GM13977 (cell line): Measurements from ENCODE around the gene ZNF609.

Experiments
- DNase-seq: peaks from one replicate; pipeline ENCODE4 v3.0.0; 2012; ENCODE audit warnings: low spot score
- CTCF ChIP-seq: IDR thresholded peaks from 2 replicates; pipeline ENCODE4 v1.5.1; 2012; ENCODE audit warnings: mild to moderate bottlenecking, control low read depth; ENCODE audit not compliant: insufficient read depth; ENCODE audit errors: extremely low read depth, missing control alignments
- in situ Hi-C: fragments of 300-500 bp; cut with MboI; formaldehyde crosslinking; loops from one replicate; pipeline ENCODE4 v1.12.0; 2022; ENCODE audit warnings: low sequenced_read_pairs, low pct_unique_long_range_greater_than_20kb, mixed read lengths, inconsistent platforms; ENCODE audit not compliant: unreplicated experiment

ZNF609 gene

DNA sequence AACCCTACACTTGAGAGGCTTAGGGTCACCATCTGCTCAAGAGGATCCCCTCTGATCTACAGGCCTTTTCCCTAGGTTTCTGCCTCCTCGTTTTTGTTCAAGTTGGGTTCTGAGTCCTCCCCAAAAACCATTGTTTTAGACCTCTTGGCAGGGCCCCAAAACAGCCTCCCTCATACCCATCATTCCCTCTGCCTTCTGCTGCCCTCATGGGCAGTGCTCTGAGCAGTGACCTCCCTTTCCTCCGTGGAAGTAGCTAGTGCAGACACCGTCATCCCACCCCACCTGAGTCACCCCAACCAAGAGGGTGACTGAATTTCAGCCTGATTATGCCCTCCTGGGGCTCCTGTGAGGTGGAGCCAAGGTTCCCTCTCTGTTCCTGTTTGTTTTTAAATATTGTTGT is 223.0 kb downstream of the ZNF609 start:
- in situ Hi-C loops: no loop called here
- no peak for TF ChIP-seq CTCF
- no peak for DNase-seq

GRCh38 chr15:64685230-64685888 is 225.0 kb downstream of the ZNF609 start:
- DNase-seq: no peak
- in situ Hi-C loops: no loop called here
- TF ChIP-seq CTCF: no peak

GRCh38 chr15:64686130-64686735 is 225.9 kb downstream of the ZNF609 start:
- TF ChIP-seq CTCF: peak; percentile 58
- in situ Hi-C loops: no loop called here

DNA sequence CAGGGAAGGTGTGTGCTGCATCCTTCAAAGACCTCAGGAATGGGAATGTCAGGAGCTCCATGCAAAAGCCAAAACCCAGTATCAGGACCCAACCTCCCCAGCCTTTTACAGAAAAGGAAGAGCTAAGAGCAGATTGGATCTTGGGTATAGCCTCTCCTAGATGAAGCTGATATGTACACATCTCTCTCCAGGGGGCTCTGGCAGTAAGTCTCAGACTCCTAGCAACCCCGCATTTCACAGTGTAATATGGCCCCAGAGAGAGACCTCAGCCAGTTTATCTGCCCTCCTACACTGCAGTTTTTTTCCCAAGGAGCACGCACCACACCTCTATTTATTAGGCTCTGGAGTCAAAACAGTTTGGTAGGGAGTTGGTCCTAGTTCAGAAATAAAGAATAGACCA is 226.8 kb downstream of the ZNF609 start:
- no peak for TF ChIP-seq CTCF
- in situ Hi-C loops: no loop called here
- DNase-seq: no peak

More at GRCh38 chr15:64686130-64686735, 225.9 kb downstream of the ZNF609 start:
- peak; percentile 64 for DNase-seq

GRCh38 chr15:64687688-64688087 is 227.3 kb downstream of the ZNF609 start:
- TF ChIP-seq CTCF: no peak
- no peak for DNase-seq
- in situ Hi-C loops: no loop called here

- no peak for TF ChIP-seq CTCF
- in situ Hi-C loops: no loop called here
- DNase-seq: no peak
These were observed 228.4 kb downstream of the ZNF609 start for GRCh38 chr15:64688770-64689169.
